Gastrocnemius medialis (tissue), 4 donors: Measurements from ENCODE around the gene KCNIP4. TPM values are rescaled to one million over a fixed set of nuclear protein-coding genes. Genes with fewer than 3 reads are reported as not detected.

ENCODE experiments used
- ATAC-seq, 2 donors: fragments of 150-250 bp; one replicate each; pipeline ENCODE4 v1.9.1; 2016
- DNase-seq, 2 donors: peaks; one replicate each; pipeline ENCODE4 v3.0.0-alpha.2; 2019
- H3K27ac ChIP-seq, 4 donors: fragments of 200-600 bp; sonication (generic); 1 replicate in 1 of 4; 2 replicates in 3 of 4; pipeline ENCODE4 v1.5.1; 2016 to 2018; ENCODE audit warnings: mild to moderate bottlenecking in 2 of 4, moderate library complexity in 1 of 4
- H3K27me3 ChIP-seq, 3 donors: fragments of 200-600 bp; sonication (generic) in 2 of 3; 1 replicate in 1 of 3; 2 replicates in 2 of 3; pipeline versions ENCODE4 v1.5.1 to v1.6.0; 2016 to 2019; ENCODE audit warnings: mild to moderate bottlenecking in 1 of 3, moderate library complexity in 1 of 3
- H3K36me3 ChIP-seq, 2 donors: fragments of 200-600 bp; sonication (generic) in 1 of 2; one replicate each; pipeline ENCODE4 v1.5.1; 2017 to 2018
- H3K4me1 ChIP-seq, 2 donors: fragments of 200-600 bp; sonication (generic) in 1 of 2; one replicate each; pipeline ENCODE4 v1.5.1; 2016 to 2017; ENCODE audit warnings: mild to moderate bottlenecking in 2 of 2
- H3K4me3 ChIP-seq, 4 donors: fragments of 200-600 bp; sonication (generic) in 3 of 4; 1 replicate in 1 of 4; 2 replicates in 3 of 4; pipeline ENCODE4 v1.5.1; 2016 to 2019; ENCODE audit warnings: mild to moderate bottlenecking in 2 of 4
- H3K9me3 ChIP-seq, 3 donors: fragments of 200-600 bp; sonication (generic) in 2 of 3; 1 replicate in 1 of 3; 2 replicates in 2 of 3; pipeline ENCODE4 v1.5.1; 2016 to 2019
- POLR2A ChIP-seq, 2 donors: fragments of 450-650 bp; IDR thresholded peaks; one replicate each; pipeline ENCODE4 v1.6.1; 2017; ENCODE audit warnings: antibody characterized with exemption in 2 of 2, mild to moderate bottlenecking in 2 of 2, moderate library complexity in 2 of 2
- in situ Hi-C, 4 donors: fragments of 200-750 bp; cut with MboI; loops; one replicate each; pipeline versions ENCODE4 v1.15.0 to v1.8.0; 2017; ENCODE audit warnings: low sequenced_read_pairs in 4 of 4
- intact Hi-C: fragments of 100-400 bp; cut with DNase I; formaldehyde crosslinking; loops from one replicate; pipeline ENCODE4 v1.15.1; 2023; ENCODE audit warnings: low total_unique reads
- total RNA-seq, 4 donors: library from RNA; depleted of rRNA; stranded (reverse); fragments of >200 nt; gene quantifications; one replicate each; pipeline versions ENCODE4 v1.1.0 to v1.2.3, GENCODE V29; 2016
- TF ChIP-seq, protein P1 (sequence below), 5 experiments: fragments of 450-650 bp in 3 of 5; fragments of 200-600 bp in 2 of 5; sonication (generic) in 2 of 5; IDR thresholded peaks in 4 of 5; conservative IDR thresholded peaks in 1 of 5; 1 replicate in 4 of 5; 2 replicates in 1 of 5; pipeline ENCODE4 v1.5.1; 2016 to 2019; ENCODE audit warnings: antibody characterized with exemption in 5 of 5, mild to moderate bottlenecking in 3 of 5, moderate library complexity in 3 of 5

Gene KCNIP4
- total RNA-seq, 4 donors from 2014 or later: not detected

DNA sequence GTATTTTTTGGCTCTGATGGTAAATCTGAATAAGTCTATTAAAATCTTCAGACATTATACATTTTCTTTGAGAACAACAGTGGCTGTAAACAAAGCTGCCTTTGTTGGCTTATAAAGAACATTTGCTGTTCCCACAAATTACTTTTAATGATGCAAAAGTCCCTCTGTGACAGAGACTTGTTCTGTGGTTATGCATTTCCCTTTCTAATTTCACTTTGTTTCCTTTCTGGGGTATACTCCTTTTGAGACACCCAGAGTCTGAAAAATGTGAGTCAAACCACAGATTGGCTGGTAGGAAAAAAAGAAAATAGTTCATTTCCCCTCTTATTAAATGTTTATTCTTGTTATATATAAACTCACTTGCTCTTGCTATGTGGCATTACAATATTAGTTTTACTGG, 845.9 kb downstream of the KCNIP4 start:
- TF ChIP-seq, protein P1, sequence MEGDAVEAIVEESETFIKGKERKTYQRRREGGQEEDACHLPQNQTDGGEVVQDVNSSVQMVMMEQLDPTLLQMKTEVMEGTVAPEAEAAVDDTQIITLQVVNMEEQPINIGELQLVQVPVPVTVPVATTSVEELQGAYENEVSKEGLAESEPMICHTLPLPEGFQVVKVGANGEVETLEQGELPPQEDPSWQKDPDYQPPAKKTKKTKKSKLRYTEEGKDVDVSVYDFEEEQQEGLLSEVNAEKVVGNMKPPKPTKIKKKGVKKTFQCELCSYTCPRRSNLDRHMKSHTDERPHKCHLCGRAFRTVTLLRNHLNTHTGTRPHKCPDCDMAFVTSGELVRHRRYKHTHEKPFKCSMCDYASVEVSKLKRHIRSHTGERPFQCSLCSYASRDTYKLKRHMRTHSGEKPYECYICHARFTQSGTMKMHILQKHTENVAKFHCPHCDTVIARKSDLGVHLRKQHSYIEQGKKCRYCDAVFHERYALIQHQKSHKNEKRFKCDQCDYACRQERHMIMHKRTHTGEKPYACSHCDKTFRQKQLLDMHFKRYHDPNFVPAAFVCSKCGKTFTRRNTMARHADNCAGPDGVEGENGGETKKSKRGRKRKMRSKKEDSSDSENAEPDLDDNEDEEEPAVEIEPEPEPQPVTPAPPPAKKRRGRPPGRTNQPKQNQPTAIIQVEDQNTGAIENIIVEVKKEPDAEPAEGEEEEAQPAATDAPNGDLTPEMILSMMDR (IDR thresholded peaks at IDR 0.05 in 4 of 5, conservative IDR thresholded peaks at IDR 0.05 in 1 of 5): no peak
- H3K36me3 ChIP-seq: no peaks in the 10 kb centered on the region
- intact Hi-C loops (no loop called here), in situ Hi-C loops (no loop called here)
- H3K4me3 ChIP-seq: no peak overlapping the region
- no peaks in the 10 kb centered on the region for H3K27me3 ChIP-seq
- ATAC-seq (no peak), DNase-seq (no peak)
- H3K9me3 ChIP-seq: no peaks in the 10 kb centered on the region
- H3K4me1 ChIP-seq: no peaks in the 10 kb centered on the region
- H3K27ac ChIP-seq: no peak overlapping the region

DNA sequence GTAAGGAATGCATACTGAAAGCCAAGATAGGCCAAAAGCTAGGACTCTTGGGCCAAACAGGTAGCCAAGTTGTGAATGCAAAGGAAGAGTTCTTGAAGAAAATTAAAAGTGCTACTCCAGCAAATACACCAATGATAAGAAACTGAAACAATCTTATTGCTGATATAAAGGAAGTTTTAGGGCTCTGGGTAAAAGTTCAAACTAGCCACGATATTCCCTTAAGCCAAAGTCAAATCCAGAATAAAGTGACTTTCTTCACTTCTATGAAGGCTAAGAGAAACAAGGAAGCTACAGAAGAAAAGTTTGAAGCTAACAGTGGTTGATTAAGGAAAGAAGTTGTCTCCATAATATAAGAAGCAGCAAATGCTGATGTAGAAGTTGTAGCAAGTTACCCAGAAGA, 850.7 kb downstream of the KCNIP4 start:
- DNase-seq (no peak), ATAC-seq (no peak)
- TF ChIP-seq POLR2A (IDR thresholded peaks at IDR 0.05): no peak
- TF ChIP-seq, protein P1 (IDR thresholded peaks at IDR 0.05 in 4 of 5, conservative IDR thresholded peaks at IDR 0.05 in 1 of 5): no peak
- Histone ChIP-seq H3K36me3 (no peaks in the 10 kb centered on the region), H3K27me3 (no peaks in the 10 kb centered on the region), H3K4me1 (no peaks in the 10 kb centered on the region), H3K9me3 (no peaks in the 10 kb centered on the region), H3K27ac (no peak overlapping the region), H3K4me3 (no peak overlapping the region)
- in situ Hi-C loops: no loop called here
- intact Hi-C loops: no loop called here

DNA sequence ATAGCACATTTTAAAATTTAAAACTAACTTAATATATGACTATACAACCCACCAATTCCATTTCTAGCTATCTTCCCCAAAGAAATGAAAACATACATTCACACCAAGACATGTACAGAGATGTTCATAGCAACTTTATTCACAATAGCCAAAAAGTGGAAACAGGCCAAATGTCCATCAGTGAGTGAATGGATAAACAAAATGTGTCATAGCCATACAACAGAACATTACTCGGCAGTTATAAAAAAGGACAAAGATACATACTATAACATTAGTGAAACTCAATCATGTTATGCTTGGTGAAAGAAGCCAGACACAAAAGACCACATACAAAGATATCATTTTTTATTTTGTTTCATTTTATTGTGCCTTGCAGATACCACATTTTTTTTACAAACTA, 851.5 kb downstream of the KCNIP4 start:
- ATAC-seq: no peak
- TF ChIP-seq, protein P1 (IDR thresholded peaks at IDR 0.05 in 4 of 5, conservative IDR thresholded peaks at IDR 0.05 in 1 of 5): no peak
- no peak for TF ChIP-seq POLR2A (IDR thresholded peaks at IDR 0.05)
- Histone ChIP-seq H3K4me3 (no peak overlapping the region), H3K4me1 (no peaks in the 10 kb centered on the region), H3K36me3 (no peaks in the 10 kb centered on the region), H3K9me3 (no peaks in the 10 kb centered on the region), H3K27ac (no peak overlapping the region), H3K27me3 (no peaks in the 10 kb centered on the region)
- intact Hi-C loops: no loop called here
- in situ Hi-C loops: no loop called here
- no peak for DNase-seq

DNA sequence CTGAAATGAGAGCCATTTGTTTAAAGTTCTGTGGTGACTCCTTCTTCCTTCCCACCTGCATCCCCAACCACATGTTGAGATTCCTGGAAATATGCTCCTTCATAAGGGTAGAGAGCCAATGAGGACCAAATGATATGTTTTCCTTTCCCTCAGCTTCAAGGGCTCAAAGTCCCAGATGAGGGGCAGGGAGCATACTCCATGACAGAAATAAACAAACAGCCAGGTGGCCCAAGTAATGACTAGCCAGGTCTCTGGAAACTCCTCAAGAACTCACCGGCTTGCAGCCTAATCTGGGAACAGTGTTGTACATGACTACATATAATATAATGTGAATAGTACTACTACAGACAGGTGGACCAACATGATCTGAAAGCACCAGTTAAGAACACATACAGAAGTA, 856.0 kb downstream of the KCNIP4 start:
- in situ Hi-C loops (no loop called here), intact Hi-C loops (no loop called here)
- TF ChIP-seq, protein P1 (IDR thresholded peaks at IDR 0.05 in 4 of 5, conservative IDR thresholded peaks at IDR 0.05 in 1 of 5): no peak
- no peak for TF ChIP-seq POLR2A (IDR thresholded peaks at IDR 0.05)
- Histone ChIP-seq H3K9me3 (no peaks in the 10 kb centered on the region), H3K4me3 (no peak overlapping the region), H3K36me3 (no peaks in the 10 kb centered on the region), H3K4me1 (no peaks in the 10 kb centered on the region), H3K27ac (no peak overlapping the region), H3K27me3 (no peaks in the 10 kb centered on the region)
- DNase-seq: no peak
- no peak for ATAC-seq

DNA sequence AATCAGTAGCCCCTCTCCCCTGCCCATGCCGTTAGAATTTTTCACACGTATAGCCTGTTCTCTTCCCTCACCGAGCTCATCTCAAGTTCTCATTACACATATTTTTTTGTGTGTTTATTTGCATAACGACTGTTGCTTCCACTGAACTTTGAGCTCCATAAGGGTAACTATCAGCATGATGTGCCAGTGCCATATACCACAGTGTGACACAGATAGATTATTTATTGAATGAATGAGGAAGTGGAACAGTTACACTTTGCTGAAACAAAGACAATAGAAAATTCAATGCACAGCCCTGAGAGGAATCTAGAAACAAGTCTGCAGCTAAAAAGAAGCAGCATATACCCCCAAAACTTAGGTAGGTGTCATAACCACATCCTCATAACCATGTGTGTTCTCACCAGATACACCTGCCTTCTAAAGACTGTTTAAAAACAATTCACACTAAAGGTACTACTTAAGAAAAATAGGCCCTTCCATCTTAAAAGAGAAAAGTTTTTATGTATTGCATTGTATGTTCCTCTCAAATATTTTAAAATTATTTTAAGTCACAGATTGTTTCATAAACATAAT, 858.4 kb downstream of the KCNIP4 start:
- no peak for TF ChIP-seq POLR2A (IDR thresholded peaks at IDR 0.05)
- TF ChIP-seq, protein P1 (IDR thresholded peaks at IDR 0.05 in 4 of 5, conservative IDR thresholded peaks at IDR 0.05 in 1 of 5): no peak
- no peaks in the 10 kb centered on the region for H3K9me3 ChIP-seq
- no peaks in the 10 kb centered on the region for H3K36me3 ChIP-seq
- no peaks in the 10 kb centered on the region for H3K4me1 ChIP-seq
- DNase-seq: no peak
- in situ Hi-C loops (no loop called here), intact Hi-C loops (no loop called here)
- no peak overlapping the region for H3K27ac ChIP-seq
- H3K4me3 ChIP-seq: no peak overlapping the region
- no peaks in the 10 kb centered on the region for H3K27me3 ChIP-seq
- no peak for ATAC-seq
